ENCODE measurements around the gene ACVR2B. TPM values are rescaled to one million over a fixed set of nuclear protein-coding genes. Genes with fewer than 3 reads are reported as not detected.

Gene ACVR2B
- total and polyA plus RNA-seq, 2 of the 13 experiments (the other 11 are each of a cell fraction or from before 2014, with no cell fraction given): 10.0 to 12.7 TPM

DNA sequence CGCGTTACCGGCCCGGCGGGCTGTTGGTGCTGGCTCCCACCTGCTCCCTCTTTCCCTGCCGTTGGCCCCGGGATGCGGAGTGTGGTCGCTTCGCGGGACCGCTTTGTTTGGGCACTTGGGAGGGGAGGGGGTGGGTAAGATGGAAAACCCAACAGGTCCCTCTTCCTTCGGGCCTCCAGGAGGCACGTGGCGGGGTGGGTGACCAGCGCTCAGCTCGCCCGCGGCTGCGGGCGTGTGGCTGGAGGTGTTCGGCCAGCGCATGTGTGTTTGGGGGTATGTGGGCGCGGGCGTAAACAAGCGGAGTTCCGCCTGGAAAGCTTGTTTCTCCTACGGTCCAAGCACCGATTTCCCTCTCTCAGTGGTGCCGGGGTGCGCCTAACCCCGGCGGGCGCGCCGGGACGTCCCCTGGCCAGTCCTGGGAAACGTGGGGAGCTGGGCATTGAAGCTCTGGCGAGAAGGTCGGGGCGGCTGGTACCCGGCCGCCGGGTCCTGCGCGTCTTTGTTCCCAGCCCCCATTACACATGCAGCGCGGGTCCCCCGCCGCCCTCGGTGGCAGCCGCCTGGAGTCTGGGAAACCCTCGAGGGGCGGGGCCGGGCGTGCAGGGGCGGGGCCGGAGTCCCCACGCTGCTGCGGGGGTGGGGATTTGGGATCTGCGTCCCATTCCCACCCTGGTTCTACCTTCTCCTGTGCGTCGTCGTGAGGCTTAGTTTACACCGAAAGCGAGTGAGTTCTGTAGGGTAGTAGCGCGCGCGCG, 1.4 kb downstream of the ACVR2B start (continued):
- TF ChIP-seq PLRG1 (conservative IDR thresholded peaks at IDR 0.05) (no peak), MXD4 (CRISPR knock-in tag; IDR thresholded peaks at IDR 0.05) (peak; percentile 85; the same call in 1 of the 2 replicates), KLF11 (CRISPR knock-in tag; IDR thresholded peaks at IDR 0.05) (no peak), YEATS2 (CRISPR knock-in tag; IDR thresholded peaks at IDR 0.05; ENCODE audit: borderline replicate concordance) (0 out of 2 replicates have a peak, but pooled peaks have one; percentile 20), CEBPG (CRISPR knock-in tag; IDR thresholded peaks at IDR 0.05) (0 out of 2 replicates have a peak, but pooled peaks have one; percentile 30), ZFP1 (CRISPR knock-in tag; IDR thresholded peaks at IDR 0.05) (no peak), HNRNPLL (IDR thresholded peaks at IDR 0.05; ENCODE audit: low read depth, low read length, poor library complexity, severe bottlenecking) (peak; percentile 86), ZSCAN12 (CRISPR knock-in tag; IDR thresholded peaks at IDR 0.05) (0 out of 2 replicates have a peak, but pooled peaks have one; percentile 14), TBX2 (CRISPR knock-in tag; IDR thresholded peaks at IDR 0.05; ENCODE audit: borderline replicate concordance) (peak; percentile 77), ZNF878 (CRISPR knock-in tag; IDR thresholded peaks at IDR 0.05) (0 out of 2 replicates have a peak, but pooled peaks have one; percentile 41), ZNF703 (CRISPR knock-in tag; IDR thresholded peaks at IDR 0.05; ENCODE audit: borderline replicate concordance) (0 out of 2 replicates have a peak, but pooled peaks have one; percentile 17), ZBTB7A (CRISPR knock-in tag; IDR thresholded peaks at IDR 0.05) (peak; percentile 18; the same call in 1 of the 2 replicates), RFXANK (CRISPR knock-in tag; IDR thresholded peaks at IDR 0.05) (0 out of 2 replicates have a peak, but pooled peaks have one; percentile 48), NCOA5 (CRISPR knock-in tag; IDR thresholded peaks at IDR 0.05) (no peak)
- TF ChIP-seq, protein P1, sequence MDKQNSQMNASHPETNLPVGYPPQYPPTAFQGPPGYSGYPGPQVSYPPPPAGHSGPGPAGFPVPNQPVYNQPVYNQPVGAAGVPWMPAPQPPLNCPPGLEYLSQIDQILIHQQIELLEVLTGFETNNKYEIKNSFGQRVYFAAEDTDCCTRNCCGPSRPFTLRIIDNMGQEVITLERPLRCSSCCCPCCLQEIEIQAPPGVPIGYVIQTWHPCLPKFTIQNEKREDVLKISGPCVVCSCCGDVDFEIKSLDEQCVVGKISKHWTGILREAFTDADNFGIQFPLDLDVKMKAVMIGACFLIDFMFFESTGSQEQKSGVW (CRISPR knock-in tag; IDR thresholded peaks at IDR 0.05; ENCODE audit: borderline replicate concordance): 0 out of 2 replicates have a peak, but pooled peaks have one; percentile 12
- TF ChIP-seq, protein P2, sequence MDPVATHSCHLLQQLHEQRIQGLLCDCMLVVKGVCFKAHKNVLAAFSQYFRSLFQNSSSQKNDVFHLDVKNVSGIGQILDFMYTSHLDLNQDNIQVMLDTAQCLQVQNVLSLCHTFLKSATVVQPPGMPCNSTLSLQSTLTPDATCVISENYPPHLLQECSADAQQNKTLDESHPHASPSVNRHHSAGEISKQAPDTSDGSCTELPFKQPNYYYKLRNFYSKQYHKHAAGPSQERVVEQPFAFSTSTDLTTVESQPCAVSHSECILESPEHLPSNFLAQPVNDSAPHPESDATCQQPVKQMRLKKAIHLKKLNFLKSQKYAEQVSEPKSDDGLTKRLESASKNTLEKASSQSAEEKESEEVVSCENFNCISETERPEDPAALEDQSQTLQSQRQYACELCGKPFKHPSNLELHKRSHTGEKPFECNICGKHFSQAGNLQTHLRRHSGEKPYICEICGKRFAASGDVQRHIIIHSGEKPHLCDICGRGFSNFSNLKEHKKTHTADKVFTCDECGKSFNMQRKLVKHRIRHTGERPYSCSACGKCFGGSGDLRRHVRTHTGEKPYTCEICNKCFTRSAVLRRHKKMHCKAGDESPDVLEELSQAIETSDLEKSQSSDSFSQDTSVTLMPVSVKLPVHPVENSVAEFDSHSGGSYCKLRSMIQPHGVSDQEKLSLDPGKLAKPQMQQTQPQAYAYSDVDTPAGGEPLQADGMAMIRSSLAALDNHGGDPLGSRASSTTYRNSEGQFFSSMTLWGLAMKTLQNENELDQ (CRISPR knock-in tag; IDR thresholded peaks at IDR 0.05; ENCODE audit: borderline replicate concordance): no peak
- TF ChIP-seq, protein P3, sequence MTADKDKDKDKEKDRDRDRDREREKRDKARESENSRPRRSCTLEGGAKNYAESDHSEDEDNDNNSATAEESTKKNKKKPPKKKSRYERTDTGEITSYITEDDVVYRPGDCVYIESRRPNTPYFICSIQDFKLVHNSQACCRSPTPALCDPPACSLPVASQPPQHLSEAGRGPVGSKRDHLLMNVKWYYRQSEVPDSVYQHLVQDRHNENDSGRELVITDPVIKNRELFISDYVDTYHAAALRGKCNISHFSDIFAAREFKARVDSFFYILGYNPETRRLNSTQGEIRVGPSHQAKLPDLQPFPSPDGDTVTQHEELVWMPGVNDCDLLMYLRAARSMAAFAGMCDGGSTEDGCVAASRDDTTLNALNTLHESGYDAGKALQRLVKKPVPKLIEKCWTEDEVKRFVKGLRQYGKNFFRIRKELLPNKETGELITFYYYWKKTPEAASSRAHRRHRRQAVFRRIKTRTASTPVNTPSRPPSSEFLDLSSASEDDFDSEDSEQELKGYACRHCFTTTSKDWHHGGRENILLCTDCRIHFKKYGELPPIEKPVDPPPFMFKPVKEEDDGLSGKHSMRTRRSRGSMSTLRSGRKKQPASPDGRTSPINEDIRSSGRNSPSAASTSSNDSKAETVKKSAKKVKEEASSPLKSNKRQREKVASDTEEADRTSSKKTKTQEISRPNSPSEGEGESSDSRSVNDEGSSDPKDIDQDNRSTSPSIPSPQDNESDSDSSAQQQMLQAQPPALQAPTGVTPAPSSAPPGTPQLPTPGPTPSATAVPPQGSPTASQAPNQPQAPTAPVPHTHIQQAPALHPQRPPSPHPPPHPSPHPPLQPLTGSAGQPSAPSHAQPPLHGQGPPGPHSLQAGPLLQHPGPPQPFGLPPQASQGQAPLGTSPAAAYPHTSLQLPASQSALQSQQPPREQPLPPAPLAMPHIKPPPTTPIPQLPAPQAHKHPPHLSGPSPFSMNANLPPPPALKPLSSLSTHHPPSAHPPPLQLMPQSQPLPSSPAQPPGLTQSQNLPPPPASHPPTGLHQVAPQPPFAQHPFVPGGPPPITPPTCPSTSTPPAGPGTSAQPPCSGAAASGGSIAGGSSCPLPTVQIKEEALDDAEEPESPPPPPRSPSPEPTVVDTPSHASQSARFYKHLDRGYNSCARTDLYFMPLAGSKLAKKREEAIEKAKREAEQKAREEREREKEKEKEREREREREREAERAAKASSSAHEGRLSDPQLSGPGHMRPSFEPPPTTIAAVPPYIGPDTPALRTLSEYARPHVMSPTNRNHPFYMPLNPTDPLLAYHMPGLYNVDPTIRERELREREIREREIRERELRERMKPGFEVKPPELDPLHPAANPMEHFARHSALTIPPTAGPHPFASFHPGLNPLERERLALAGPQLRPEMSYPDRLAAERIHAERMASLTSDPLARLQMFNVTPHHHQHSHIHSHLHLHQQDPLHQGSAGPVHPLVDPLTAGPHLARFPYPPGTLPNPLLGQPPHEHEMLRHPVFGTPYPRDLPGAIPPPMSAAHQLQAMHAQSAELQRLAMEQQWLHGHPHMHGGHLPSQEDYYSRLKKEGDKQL (CRISPR knock-in tag; IDR thresholded peaks at IDR 0.05; ENCODE audit: low read depth): peak; percentile 30; the same call in 1 of the 2 replicates
- TF ChIP-seq, protein P4, sequence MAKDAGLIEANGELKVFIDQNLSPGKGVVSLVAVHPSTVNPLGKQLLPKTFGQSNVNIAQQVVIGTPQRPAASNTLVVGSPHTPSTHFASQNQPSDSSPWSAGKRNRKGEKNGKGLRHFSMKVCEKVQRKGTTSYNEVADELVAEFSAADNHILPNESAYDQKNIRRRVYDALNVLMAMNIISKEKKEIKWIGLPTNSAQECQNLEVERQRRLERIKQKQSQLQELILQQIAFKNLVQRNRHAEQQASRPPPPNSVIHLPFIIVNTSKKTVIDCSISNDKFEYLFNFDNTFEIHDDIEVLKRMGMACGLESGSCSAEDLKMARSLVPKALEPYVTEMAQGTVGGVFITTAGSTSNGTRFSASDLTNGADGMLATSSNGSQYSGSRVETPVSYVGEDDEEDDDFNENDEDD (CRISPR knock-in tag; IDR thresholded peaks at IDR 0.05; ENCODE audit: borderline replicate concordance): peak; percentile 87; the same call in 1 of the 2 replicates
- TF ChIP-seq, protein P5, sequence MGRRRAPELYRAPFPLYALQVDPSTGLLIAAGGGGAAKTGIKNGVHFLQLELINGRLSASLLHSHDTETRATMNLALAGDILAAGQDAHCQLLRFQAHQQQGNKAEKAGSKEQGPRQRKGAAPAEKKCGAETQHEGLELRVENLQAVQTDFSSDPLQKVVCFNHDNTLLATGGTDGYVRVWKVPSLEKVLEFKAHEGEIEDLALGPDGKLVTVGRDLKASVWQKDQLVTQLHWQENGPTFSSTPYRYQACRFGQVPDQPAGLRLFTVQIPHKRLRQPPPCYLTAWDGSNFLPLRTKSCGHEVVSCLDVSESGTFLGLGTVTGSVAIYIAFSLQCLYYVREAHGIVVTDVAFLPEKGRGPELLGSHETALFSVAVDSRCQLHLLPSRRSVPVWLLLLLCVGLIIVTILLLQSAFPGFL (CRISPR knock-in tag; IDR thresholded peaks at IDR 0.05): no peak

Data from HepG2 (cell line).